NCI-H1105 (cell line): ENCODE results near the gene ELOVL4.

Experiments used
- DNase-seq: peaks from one replicate; lab custom pipeline; 2025; lab: John Stamatoyannopoulos, UW

Gene ELOVL4

DNA sequence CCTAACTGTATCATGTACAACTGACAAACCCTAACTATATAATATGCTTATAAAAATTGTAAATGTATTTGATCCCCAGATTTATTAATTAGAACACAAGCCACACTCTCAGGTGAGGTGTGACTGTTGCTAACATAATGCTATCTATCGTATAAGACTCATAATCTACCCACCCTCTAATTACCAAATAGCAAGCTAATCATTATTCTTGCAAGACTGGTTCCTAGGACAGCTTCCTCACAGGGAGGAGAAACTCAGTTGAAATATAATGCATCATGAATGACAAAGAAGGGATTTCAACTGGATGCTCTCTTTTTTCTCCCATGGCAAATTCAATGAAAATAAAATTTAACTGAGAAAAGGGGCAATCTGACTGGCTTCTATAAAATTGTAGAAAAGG lies 35.4 kb downstream of the ELOVL4 start:
- no peak for DNase-seq

DNA sequence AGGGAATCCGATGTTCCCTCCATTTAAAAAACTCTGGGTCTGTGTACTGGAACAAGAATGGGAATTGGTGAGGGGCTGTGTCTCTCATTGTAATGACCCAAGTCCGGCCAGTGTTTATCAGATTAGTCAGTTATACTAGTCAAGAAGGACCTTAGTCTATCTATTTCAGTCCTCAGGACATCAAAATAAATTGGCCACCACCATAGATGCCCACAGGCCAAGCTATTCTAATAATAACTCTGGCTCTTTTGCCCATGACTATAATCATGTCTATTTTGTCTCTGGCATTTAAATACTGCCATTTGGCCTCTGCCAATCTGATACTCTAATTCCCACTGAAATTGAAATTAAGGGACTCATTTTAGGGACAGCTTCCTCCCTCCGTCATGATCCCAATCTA lies 37.8 kb downstream of the ELOVL4 start:
- no peak for DNase-seq

DNA sequence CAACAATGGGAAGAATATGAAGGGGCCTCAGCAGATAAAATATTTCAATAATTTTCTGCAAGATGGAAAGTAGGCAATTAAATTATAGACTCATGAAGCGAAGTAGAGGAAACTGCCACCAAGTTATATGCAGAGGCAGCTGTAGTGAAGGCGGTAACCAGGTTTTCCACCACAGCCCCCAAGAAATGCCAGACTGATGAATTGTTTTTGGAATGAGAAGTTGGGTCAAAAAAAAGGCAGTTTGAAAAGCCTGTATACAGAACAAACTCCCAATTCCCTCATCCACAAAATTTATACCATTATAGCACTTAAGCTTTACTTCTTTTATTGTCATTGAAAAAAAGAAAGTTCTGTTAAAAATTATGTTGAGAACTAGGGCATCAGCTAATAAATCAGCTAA lies 45.3 kb downstream of the ELOVL4 start:
- no peak for DNase-seq

DNA sequence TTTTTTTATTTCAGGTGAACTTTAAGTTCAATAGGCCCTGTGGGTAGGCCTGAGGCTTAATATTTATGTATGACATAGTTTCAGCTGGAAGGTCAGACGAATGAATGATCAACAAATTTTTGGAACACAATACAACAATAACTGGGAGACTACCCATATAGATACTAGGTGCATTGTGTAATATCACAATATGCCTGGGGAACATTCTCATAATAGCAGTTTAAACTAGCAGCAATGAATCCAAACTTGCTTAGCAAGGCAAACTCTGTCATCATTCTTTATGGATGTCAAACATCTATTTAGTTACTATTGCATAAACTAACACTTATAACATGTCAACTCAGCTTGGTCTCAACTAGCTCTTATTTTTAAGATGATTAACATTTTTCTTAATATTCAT lies 49.3 kb downstream of the ELOVL4 start:
- no peak for DNase-seq

DNA sequence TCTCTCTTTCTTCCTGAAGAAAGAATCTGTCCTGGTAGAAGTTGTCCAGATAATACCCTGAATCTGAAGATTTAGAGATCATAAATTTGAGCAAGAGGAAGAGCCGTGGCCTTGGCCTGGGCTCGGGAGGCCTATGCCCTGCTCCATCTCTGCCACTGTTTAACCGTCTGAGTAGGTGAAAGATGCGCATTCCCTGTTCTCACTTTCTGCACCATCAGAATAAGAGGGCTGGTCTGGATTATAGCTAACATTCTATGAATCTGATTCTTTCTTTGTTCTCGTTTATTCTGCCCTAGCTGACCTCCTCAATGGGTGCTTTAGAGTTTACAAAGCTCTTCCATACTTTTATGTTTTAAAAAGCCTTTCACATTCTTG lies 51.3 kb downstream of the ELOVL4 start:
- DNase-seq = no peak

DNA sequence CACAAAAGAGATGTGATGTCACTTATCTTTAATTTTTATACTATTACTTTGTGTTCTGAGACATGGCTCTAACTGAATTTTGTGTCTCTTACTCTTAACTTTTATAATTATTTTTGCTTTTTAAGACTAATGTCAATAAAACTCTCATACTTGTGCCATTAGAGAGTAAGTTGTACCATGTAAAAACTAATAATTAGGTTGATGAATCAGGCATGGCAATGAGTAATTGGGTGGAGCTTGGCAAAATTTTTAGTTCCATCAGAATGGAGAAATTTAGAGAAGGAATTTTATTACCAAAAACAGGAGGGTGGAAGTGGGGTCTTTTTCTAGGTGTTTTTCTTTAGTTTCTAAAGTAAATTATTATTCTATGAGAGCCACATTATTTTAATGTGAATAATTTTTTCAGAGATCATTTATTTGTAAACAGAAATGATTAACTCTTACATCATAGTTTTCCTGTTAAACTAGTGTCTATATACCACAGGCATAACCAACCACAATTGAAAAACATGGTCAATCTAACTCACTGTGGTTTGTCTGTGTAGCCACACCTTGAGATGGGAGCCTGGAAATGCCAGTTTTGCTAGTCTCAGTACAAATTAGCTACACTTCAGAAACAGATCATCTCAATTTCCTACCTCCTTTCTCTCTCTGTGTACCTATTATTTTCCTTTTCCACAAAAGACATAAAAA lies 51.8 kb downstream of the ELOVL4 start:
- no peak for DNase-seq

DNA sequence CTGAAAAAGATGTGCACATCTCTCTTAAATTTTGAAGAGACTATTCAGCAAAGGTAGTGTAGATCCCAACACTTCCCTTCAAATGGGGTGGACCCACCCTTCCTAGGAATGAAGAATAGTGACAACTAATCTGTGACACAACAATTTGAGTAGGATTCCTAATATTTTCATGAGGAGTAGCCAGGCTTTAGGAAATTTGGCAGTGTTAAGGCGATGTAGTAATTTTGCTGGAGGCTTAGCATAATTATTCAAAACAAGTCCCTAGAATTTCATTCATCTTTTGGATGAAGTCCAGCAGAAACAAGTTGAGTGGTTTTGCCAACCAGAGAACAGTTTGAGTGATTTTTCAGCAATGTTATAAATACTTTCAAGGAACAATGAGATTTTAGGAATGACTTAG lies 52.4 kb downstream of the ELOVL4 start:
- DNase-seq = no peak

DNA sequence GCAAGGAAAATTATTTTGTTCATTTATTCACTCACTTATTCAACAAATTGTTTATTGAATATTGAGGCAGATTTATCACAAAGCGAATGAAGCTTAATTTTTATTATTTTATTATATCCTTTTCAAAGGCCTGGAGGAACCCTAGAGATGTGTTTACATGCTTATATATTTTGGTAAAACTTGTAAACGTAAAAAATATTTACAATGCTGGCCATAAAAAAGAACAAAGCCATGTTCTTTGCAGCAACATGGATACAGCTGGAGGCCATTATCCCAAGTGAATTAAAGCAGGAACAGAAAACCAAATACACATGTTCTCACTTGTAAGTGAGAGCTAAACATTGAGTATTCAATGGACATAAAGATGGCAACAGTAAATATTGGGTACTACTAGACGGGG lies 58.8 kb downstream of the ELOVL4 start:
- DNase-seq = no peak

DNA sequence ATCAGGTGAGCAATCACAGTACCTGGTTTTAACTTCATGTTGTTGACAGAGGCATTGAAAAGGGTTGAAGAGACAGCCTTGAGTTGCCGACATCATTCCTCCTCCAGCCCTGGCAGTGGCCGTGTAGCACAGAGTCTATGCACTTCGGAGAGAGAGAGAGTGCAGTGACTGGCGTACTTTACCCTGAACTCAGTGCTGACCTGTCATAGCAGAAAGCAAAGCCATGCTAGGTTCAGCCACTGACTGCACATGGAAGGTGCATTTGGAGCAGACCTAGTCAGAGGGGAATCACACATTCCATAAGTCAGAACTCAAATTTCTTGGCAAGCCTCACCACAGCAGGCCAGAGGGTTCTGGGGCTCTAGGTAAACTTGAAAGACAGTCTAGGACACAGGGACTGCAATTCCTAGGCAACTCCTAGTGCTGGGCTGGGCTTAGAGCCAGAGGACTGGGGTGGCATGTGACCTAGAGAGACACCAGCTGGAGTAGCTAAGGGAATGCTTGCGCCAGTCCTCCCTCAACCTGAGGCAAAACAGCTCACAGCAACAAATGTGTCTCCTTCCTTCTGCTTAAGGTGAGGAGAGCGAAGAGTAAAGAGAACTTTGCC lies 69.1 kb downstream of the ELOVL4 start:
- DNase-seq = no peak

DNA sequence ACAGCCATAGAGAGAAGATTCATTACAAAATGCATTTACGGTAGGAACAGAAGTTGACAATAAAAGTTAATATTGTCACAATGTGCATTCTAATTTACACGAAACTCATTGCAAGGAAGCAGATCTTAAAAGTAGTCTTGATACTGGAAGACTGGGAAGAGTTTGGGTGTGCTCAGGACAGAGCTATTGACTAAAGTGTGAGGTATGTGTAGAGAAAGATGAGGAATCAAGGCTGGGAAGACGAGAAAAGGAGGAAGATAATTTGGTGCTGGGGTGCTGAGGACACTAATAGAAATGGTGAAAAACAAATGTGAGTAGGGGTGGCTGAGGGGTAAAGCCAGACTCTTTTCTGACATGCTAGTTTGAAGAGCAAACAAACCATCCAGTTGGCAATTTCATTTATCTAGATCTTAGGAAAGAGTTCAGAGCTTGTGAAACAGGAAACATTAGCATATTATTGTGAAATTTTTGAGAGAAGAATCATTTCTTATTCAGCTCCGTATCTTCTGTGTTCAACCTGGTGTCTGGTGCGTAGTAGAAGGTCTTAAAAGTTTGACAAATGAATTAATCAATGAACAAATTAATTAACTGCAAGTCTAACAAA lies 72.7 kb downstream of the ELOVL4 start:
- DNase-seq = no peak

DNA sequence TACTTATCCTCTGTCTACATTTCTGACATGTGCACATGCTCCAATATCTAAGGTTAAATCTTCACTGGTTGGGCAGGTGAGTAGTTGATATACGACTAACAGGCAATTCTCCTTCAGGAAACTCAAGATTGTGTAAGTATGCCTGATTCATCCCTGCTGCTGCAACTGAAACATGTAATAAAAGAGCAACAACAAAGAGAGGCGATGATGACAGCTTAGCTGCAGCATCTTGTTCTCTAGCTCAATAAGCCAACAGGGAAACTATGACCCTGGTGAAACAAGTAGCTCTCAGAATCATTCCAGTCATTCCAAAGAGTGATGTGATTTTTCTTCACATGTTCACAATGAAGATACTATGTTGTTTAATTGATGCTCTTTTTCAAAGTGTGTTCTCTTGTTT lies 74.4 kb downstream of the ELOVL4 start:
- no peak for DNase-seq

DNA sequence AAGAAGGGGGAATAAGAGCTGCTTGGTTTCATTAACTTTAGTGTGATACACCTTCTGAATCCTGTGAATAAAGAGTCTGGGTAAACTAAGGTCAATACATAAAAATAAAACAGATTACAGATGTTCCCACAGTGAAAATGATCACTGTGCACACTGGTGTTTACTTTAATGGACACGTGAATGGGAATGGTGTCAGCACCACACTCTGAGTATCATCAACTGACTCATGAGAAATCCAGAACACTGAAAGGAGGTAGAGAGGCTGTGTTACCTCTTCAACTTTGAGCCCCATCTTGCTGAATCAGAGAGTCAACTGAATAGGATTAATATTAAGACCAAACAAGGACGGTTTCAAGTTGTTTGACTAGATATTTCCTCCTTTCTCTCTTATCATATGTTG lies 75.0 kb downstream of the ELOVL4 start:
- no peak for DNase-seq

DNA sequence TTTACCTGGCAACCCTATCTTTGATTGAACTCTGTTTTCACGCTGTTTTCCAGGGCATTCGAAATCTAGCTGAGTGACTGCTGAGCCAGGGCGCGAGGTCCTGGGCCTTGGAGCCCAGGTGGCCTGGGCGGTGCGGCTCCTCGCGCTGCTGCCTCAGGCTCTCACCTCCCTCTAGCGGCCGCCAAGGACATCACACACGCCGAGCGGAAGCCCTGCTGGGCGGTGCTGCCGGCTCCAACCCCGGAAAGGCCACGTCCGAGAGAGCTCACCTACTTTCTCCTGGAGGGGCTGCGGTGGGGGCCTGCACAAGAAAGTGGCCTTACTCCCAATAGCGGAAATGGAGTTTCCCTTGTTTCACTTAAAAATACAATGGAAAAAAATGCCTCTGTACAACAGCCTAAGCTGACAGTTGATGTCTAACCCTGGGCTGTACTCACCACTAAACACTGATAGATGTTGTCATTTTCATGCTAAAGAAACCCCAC lies 77.7 kb downstream of the ELOVL4 start:
- DNase-seq = peak; percentile 85

DNA sequence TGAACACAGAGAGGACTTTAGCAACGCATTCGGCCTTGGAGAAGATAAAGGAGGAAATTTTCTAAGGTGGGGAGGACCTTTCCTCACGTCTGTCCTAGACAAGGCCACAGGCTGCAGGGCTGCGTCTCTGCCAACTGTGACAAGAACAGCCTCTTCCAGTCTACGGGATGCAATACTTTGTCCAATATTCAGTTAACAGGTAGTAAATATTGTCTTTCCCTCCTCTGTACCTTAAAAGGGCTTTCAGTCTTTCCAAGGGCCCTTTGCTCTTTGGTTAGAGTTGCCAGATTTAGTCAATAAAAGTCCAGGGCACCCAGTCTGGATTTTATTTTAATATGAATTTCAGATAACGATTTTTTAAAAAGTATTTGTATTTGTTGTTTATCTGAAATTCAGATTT lies 78.2 kb downstream of the ELOVL4 start:
- DNase-seq = no peak

DNA sequence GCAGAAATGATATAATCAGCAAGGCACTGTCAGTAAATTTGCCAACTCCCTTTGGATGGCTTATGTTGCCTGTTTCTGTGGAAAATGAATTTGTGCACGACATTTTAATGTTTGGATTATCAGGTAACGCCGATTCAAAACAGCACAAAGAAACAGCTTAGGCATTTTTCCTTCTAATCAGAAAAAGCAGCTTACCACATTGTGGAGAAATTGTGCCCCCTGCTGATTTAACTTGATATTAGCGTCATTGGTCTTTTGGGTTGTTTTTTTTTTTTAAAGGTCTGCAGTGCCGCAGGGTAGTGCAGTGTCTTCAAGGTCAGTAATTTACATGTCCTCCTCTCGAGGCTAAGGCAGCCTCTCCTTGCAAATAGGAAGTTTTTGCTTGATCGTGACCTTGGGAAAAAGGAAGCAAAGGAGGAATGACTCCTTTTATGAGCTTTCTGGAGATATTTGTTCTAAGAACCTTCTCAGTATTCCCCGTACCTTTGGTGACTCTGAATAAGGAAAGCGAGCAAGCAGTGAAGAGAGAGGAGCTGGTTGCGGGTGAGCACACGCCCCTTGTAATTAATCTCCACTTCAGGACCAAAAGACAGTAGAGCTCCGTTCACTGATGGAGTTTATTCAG lies 79.1 kb downstream of the ELOVL4 start:
- DNase-seq = peak; percentile 85
